Measurements from ENCODE around the gene VAMP1. TPM values are rescaled to one million over a fixed set of nuclear protein-coding genes. Genes with fewer than 3 reads are reported as not detected.

The VAMP1 gene
- total RNA-seq: 1.9 and 7.9 TPM in 2 replicates

DNA sequence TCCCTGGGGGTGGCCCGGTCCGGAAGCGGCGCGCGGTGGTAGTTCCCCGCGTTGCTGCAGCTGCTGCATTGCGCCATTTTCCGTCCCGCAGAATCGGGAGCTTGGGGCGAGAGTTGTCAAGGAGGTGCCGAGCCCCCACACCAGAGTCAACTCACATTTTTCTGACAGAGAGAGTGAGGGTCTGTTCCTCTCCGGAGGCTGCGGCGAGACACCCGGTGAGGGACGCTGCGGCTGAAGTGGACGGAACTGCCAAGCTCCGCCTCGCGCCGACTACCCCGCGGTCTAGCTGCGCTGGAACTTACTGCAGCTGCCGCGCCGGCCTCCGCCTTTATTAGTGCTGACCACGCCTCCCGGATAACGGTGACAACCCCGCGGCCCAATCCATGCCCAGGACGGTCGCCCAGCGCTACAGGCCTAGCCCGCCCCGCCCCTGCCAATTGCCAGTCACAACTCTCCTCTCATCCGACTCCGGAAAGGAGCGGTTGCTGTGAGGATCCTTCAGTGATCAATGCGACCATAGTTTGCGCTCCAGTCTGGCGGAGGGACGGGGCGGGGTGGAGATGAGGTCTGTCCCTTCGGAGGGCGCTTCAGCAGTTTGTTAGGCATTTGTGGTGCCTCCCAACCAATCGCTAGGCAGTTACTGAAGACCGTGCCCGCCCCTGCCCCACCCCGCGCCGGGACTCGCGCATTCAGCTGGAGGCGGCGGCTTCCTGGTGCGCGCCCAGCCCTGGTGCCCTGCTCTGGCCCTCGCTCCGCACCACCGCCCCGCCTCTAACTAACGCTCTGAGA lies at the start of gene VAMP1:
Gene VAMP1, minus strand, starts transcription at position 303 of the 789 bp plus-strand sequence. Its CDS starts 146 bp downstream, at position 157.

GRCh38 chr12:6493497-6494257 lies 23.2 kb upstream of the VAMP1 start, which contains the start of gene NCAPD2:
NCAPD2 (plus strand) TSS chr12:6494102; CDS start chr12:6495099, 997 bp downstream.

DNA sequence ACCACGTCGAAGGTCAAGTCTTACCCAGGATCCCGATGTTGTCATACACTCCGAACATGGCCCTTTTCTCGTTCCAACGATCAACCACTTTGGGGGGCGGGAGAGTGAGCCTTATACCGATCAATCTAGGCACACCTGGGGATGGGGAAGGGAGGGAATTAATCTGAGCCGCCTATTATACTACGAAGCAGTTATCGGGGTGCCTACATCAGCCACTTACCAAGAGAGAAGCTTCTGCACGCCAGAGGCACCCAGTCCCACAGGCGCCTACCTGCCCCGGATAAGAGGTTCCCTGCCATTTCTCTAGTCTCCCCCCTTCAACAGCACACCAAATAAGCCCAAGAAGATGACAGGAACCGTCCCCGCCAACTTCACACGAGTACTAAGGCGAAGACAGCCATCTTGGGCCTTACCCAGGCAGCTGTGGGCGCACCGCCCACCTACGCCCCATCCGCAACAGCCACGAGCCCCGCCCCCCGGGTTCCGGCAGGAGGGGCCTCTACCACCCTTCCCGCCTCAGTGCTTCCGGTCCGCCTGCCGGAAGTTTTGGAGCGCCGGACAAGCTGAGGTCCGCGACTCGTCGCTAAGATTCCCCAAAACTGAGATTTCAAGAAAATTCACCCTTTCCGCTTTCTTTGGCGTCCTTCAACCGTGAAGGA lies 22.5 kb upstream of the VAMP1 start, which contains the start of gene MRPL51:
Gene MRPL51, minus strand, starts transcription at position 425 of the 659 bp plus-strand sequence. Its CDS starts 126 bp downstream, at position 299.

GRCh38 chr12:6451348-6452244 lies 18.9 kb downstream of the VAMP1 start, which contains the start of gene TAPBPL:
TAPBPL (plus strand) TSS chr12:6452042; CDS start chr12:6452249, 207 bp downstream.

DNA sequence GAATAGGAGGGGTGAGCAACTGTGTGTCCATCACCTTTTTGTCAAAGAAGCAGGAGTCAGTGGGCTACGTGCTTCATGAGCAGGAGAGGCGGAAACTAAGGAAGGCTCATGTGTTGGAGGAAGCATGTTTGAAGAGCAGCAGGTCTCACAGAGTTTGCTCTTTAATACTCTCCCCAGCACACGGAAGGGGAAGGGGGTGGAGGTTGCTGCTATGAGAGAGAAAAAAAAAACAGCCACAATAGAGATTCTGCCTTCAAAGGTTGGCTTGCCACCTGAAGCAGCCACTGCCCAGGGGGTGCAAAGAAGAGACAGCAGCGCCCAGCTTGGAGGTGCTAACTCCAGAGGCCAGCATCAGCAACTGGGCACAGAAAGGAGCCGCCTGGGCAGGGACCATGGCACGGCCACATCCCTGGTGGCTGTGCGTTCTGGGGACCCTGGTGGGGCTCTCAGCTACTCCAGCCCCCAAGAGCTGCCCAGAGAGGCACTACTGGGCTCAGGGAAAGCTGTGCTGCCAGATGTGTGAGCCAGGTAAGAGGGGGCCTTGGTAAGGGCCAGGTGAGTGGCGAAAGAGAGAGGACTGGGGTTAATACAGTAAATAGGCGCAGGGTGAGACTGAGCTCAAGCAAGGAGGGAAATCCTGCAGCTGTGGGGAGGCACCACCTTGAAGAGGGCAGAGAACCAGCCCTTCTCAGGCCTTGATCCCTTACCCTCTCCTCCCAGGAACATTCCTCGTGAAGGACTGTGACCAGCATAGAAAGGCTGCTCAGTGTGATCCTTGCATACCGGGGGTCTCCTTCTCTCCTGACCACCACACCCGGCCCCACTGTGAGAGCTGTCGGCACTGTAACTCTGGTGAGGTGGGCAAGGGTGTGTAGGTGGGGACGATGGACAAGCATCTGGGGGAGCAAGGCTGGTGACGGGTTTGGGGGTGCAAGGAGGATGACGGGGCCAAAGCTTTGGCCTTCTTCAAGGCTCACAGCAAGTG lies 25.5 kb downstream of the VAMP1 start, which contains the start of gene CD27:
Gene CD27, plus strand, starts transcription at position 252 of the 985 bp plus-strand sequence. Its CDS starts 141 bp downstream, at position 393.

Other genes starting within 250 kb of the VAMP1 start
- gene PLEKHG6, start 160.0 kb downstream of the VAMP1 start, total RNA-seq: under 0.01 TPM in 1 of 2 replicates, not detected in the other
- gene TNFRSF1A, start 128.6 kb downstream of the VAMP1 start, total RNA-seq: 39.7 and 60.5 TPM in 2 replicates
- 0.16 TPM in 1 of 2 replicates, not detected in the other for gene SCNN1A, start 95.1 kb downstream of the VAMP1 start, total RNA-seq
- gene LTBR, start 86.5 kb downstream of the VAMP1 start, total RNA-seq: 30.6 and 46.2 TPM in 2 replicates
- not detected in 2 replicates for gene CD27, start 25.7 kb downstream of the VAMP1 start, total RNA-seq
- gene TAPBPL, start 18.6 kb downstream of the VAMP1 start, total RNA-seq: 11.8 and 17.4 TPM in 2 replicates
- gene MRPL51, start 22.6 kb upstream of the VAMP1 start, total RNA-seq: 107 and 118 TPM in 2 replicates
- gene NCAPD2, start 23.4 kb upstream of the VAMP1 start, total RNA-seq: 36.8 and 54.2 TPM in 2 replicates
- gene GAPDH, start 63.8 kb upstream of the VAMP1 start, total RNA-seq: 3,225 and 4,830 TPM in 2 replicates
- gene IFFO1, start 85.4 kb upstream of the VAMP1 start, total RNA-seq: 6.6 and 12.7 TPM in 2 replicates
- 6.5 and 19.4 TPM in 2 replicates for gene NOP2, start 97.6 kb upstream of the VAMP1 start, total RNA-seq
- 158 and 246 TPM in 2 replicates for gene CHD4, start 136.7 kb upstream of the VAMP1 start, total RNA-seq
- gene LPAR5, start 165.3 kb upstream of the VAMP1 start, total RNA-seq: not detected in 2 replicates
- gene ACRBP, start 176.8 kb upstream of the VAMP1 start, total RNA-seq: 0.16 and 0.57 TPM in 2 replicates
- gene ING4, start 192.4 kb upstream of the VAMP1 start, total RNA-seq: 27.2 and 43.3 TPM in 2 replicates
- gene ZNF384, start 218.7 kb upstream of the VAMP1 start, total RNA-seq: 6.5 and 18.5 TPM in 2 replicates
- not detected in 2 replicates for gene PIANP, start 230.1 kb upstream of the VAMP1 start, total RNA-seq